Activated CD4-positive, alpha-beta T cell treated with anti-CD3 and anti-CD28 coated beads, Interleukin-2, amount 50 U/mL, for 4 hours (primary cell): ENCODE data around the gene HVCN1.

Experiments
- DNase-seq, 2 experiments: peaks; one replicate each; pipeline ENCODE4 v3.0.0-alpha.2; 2020

The HVCN1 gene

DNA sequence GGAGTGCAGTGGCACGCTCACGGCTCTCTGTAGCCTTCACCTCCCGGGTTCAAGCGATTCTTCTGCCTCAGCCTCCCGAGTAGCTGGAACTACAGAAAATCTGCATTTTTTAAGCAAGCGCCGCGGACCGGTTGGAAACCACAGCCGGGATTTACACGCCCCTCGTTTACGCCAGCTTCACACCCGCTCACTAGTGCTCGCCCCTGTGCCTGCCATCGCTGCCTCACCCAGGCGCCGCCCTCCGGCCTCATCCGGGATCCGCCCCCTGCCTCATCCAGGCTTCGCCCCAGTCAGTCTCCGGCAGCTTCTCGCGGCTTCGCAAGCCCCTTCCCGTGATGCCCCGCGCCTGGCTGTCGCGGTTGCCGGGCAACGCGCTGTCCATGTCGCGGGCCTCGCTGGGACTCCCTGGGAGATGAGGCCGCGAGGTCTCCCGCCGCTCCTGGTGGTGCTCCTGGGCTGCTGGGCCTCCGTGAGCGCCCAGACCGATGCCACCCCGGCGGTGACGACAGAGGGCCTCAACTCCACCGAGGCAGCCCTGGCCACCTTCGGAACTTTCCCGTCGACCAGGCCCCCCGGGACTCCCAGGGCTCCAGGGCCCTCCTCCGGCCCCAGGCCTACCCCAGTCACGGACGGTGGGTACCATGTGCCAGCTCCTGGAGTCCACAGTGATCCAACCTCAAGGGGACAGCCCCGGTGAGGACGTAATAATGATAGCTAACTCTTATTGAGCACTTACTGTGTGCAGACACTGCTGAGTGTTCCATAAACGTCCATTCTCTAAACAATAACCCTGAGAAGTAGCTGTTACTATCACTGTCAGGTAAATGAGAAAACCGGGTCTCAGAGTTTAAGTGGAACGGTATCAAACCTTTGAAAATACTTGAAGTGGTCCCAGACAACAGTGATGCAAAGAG is 74.9 kb downstream of the HVCN1 start, which contains the start of gene TCTN1:
TCTN1 (plus strand) TSS at position 359 of the 914 bp plus-strand sequence; CDS start at position 413, 54 bp downstream.
- peak; percentile 95 for DNase-seq

DNA sequence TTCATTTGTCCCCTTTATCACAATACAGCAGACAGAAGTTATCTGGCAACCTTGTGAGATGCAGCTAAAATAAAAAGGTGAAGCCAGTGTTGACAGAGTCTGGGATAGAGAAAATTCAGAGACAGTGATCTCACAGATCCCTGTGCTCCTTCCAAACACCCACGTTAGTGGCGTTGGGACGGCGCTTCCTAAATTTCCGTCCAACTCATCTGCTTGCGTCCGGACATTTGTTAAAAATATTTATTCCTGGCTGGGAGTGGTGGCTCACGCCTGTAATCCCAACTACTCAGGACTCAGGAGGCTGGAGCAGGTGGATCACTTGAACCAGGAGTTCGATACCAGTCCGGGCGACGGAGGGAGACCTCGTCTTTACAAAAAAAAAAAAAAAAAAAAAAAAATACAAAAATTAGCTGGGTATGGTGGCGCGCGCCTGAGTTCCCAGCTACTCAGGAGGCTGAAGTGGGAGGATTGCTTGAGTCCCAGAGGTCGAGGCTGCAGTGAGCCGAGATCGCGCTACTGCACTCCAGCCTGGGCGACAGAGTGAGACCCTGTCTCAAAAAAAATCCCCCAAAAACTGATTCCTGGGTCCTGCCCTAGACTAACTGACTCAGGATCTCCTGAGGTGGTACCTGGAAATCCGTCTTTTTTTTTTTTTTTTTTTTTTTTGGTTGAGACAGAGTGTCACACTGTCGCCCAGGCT is 75.7 kb downstream of the HVCN1 start:
- DNase-seq, result no peak

DNA sequence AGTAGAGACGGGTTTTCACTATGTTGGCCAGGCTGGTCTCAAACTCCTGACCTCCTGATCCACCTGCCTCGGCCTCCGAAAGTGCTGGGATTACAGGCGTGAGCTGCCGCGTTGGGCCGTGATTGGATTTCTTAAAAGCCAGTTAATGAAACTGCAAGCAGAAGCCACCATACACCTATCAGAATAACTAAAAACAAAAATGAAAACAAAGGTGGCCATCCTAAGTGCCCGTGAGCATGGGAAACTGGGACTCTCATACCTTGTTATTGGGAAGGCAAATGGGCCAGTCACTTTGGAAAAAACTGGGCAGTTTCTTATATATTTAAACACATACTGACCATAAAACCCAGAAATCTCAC is 82.7 kb downstream of the HVCN1 start:
- no peak for DNase-seq

DNA sequence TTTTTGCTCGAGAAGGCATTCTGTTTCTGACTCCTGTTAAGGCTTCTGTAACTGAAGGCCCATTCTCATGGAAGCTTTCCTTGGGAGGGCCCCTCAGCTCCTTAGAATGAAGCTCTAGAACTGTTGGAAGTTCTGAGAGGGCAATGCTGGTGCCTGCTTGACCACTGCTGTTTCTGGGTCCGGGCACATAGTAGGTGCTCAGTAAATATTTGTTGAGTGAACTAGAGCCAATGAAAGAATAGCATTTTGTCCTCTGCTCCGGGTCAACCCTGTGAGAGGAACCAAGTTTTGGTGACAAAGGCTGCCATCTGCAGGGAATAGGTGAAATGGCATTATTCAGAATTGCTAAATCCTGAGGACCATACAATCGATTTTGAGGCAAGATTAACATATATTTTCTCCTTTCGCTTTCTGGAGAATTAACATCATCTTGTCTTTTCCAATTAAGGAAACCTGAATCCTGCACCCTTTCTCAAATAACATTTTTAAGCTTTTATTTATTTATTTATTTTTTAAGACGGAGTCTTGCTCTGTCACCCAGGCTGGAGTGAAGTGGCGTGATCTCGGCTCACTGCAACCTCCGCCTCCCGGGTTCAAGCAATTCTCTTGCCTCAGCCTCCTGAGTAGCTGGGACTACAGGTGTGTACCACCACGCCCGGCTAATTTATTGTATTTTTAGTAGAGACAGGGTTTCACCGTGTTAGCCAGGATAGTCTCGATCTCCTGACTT is 86.7 kb downstream of the HVCN1 start:
- DNase-seq, result peak; percentile 22 to 29

DNA sequence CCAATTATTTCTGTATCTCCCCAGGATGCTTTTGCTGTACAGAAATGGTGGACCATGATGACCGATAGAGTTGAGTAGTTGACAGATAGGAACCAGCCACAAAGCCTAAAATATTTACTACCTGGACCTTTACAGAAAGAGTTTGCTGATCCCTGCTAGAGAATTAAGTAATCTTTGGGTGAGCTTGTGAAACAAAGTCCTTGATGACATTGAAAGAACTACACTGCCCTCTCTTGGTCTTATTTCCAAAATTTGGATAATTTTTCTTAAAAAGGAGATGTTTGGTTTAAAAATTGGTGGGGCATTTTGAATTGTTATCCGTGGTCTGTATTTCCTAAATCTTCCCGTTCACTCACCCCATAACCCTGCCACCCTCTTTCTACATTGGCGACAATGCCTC is 88.7 kb downstream of the HVCN1 start:
- DNase-seq, result no peak

DNA sequence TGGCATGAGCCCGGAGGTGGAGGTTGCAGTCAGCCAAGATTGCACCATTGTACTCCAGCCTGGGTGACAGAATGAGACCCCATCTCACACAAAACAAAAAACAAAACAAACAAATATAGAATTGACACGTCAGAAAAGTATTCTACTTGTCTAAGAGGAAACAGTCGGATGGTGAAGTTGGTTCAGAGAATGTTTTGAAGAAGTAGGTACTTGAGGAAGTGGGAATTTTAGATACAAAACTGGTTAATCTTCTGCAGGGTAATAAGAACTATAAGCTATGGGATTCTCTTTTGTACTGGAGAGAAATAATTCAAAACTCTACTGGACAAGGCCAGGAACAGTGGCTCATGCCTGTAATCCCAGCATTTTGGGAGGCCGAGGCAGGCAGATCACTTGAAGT is 89.6 kb downstream of the HVCN1 start:
- no peak for DNase-seq
